IPS-18a (cell line): Measurements from ENCODE around the gene GDPGP1.
"Not testable (repeated sequence)": the region's sequence is repeated elsewhere in the genome, so short reads cannot be mapped to it uniquely, and the experiment has no call there.

Experiments used
- H3K27ac ChIP-seq: one replicate; pipeline ENCODE4 v1.5.1; 2013; ENCODE audit warnings: low read length
- H3K27me3 ChIP-seq: one replicate; pipeline ENCODE4 v1.6.1; 2013; ENCODE audit warnings: mild to moderate bottlenecking, low read length; ENCODE audit not compliant: control insufficient read depth, insufficient read depth
- H3K36me3 ChIP-seq: one replicate; pipeline ENCODE4 v1.6.1; 2013; ENCODE audit warnings: low read depth, low read length; ENCODE audit not compliant: control insufficient read depth
- H3K4me1 ChIP-seq: one replicate; pipeline ENCODE4 v1.6.1; 2013; ENCODE audit warnings: low read depth, low read length; ENCODE audit not compliant: control insufficient read depth
- H3K4me3 ChIP-seq: one replicate; pipeline ENCODE4 v1.5.1; 2013; ENCODE audit warnings: low read length
- H3K9ac ChIP-seq: one replicate; pipeline ENCODE4 v1.6.1; 2013; ENCODE audit warnings: mild to moderate bottlenecking, low read length, moderate library complexity
- H3K9me3 ChIP-seq: one replicate; pipeline ENCODE4 v1.6.1; 2013; ENCODE audit warnings: low read depth, low read length; ENCODE audit not compliant: control insufficient read depth

GDPGP1 gene

GRCh38 chr15:90234096-90234988 lies at the start of gene GDPGP1:
GDPGP1 (plus strand) TSS chr15:90234209; CDS start chr15:90240909, 6,700 bp downstream.
- H3K4me1 ChIP-seq: peaks cover 6% of the 10 kb centered on the region

GRCh38 chr15:90184786-90185704 lies 49.0 kb upstream of the GDPGP1 start:
- H3K4me1 ChIP-seq: no peaks in the 10 kb centered on the region
- H3K27ac ChIP-seq: no peak overlapping the region
- H3K9ac ChIP-seq: peak overlapping the region; percentile 6
- H3K4me3 ChIP-seq: peak overlapping the region; percentile 52
- H3K36me3 ChIP-seq: no peaks in the 10 kb centered on the region
- H3K27me3 ChIP-seq: no peaks in the 10 kb centered on the region
- no peaks in the 10 kb centered on the region for H3K9me3 ChIP-seq

More at GRCh38 chr15:90234096-90234988, at the start of gene GDPGP1:
- Histone ChIP-seq H3K9me3 (no peaks in the 10 kb centered on the region), H3K9ac (peak within 1 kb of the TSS; percentile 47), H3K36me3 (peaks cover 14% of the 10 kb centered on the region), H3K4me3 (peak within 1 kb of the TSS; percentile 61), H3K27ac (no peak within 1 kb of the TSS), H3K27me3 (no peaks in the 10 kb centered on the region)

GRCh38 chr15:90187257-90187868 lies 46.6 kb upstream of the GDPGP1 start:
- H3K27me3 ChIP-seq: no peaks in the 10 kb centered on the region
- no peaks in the 10 kb centered on the region for H3K4me1 ChIP-seq
- no peaks in the 10 kb centered on the region for H3K9me3 ChIP-seq
- H3K27ac ChIP-seq: no peak overlapping the region
- H3K9ac ChIP-seq: no peak overlapping the region
- no peaks in the 10 kb centered on the region for H3K36me3 ChIP-seq
- no peak overlapping the region for H3K4me3 ChIP-seq

- H3K9ac ChIP-seq, H3K9me3 ChIP-seq, H3K27me3 ChIP-seq, H3K4me3 ChIP-seq, H3K36me3 ChIP-seq, H3K4me1 ChIP-seq, H3K27ac ChIP-seq: not testable (repeated sequence)
Observed at GRCh38 chr15:90188065-90188464, 45.9 kb upstream of the GDPGP1 start.

- no peaks in the 10 kb centered on the region for H3K27me3 ChIP-seq
- no peak overlapping the region for H3K4me3 ChIP-seq
- H3K9ac ChIP-seq: no peak overlapping the region
- no peaks in the 10 kb centered on the region for H3K36me3 ChIP-seq
- no peaks in the 10 kb centered on the region for H3K4me1 ChIP-seq
- no peaks in the 10 kb centered on the region for H3K9me3 ChIP-seq
- no peak overlapping the region for H3K27ac ChIP-seq
Observed at GRCh38 chr15:90188914-90189748, 44.9 kb upstream of the GDPGP1 start.

GRCh38 chr15:90189781-90190467 lies 44.1 kb upstream of the GDPGP1 start:
- H3K4me1 ChIP-seq: no peaks in the 10 kb centered on the region
- H3K27me3 ChIP-seq: no peaks in the 10 kb centered on the region
- H3K4me3 ChIP-seq: no peak overlapping the region
- no peak overlapping the region for H3K27ac ChIP-seq
- no peak overlapping the region for H3K9ac ChIP-seq
- H3K9me3 ChIP-seq: no peaks in the 10 kb centered on the region
- H3K36me3 ChIP-seq: no peaks in the 10 kb centered on the region

- Histone ChIP-seq H3K9ac (no peak overlapping the region), H3K27ac (no peak overlapping the region), H3K36me3 (no peaks in the 10 kb centered on the region), H3K27me3 (no peaks in the 10 kb centered on the region), H3K4me1 (no peaks in the 10 kb centered on the region), H3K4me3 (no peak overlapping the region), H3K9me3 (no peaks in the 10 kb centered on the region)
Observed at GRCh38 chr15:90190606-90191343, 43.2 kb upstream of the GDPGP1 start.

- no peaks in the 10 kb centered on the region for H3K4me1 ChIP-seq
- H3K4me3 ChIP-seq: no peak overlapping the region
- H3K36me3 ChIP-seq: no peaks in the 10 kb centered on the region
- no peak overlapping the region for H3K27ac ChIP-seq
- H3K27me3 ChIP-seq: no peaks in the 10 kb centered on the region
- H3K9ac ChIP-seq: no peak overlapping the region
- no peaks in the 10 kb centered on the region for H3K9me3 ChIP-seq
Observed at GRCh38 chr15:90191344-90191687, 42.7 kb upstream of the GDPGP1 start.

GRCh38 chr15:90191794-90192509 lies 42.1 kb upstream of the GDPGP1 start:
- H3K27ac ChIP-seq: no peak overlapping the region
- H3K4me3 ChIP-seq: no peak overlapping the region
- no peaks in the 10 kb centered on the region for H3K27me3 ChIP-seq
- H3K9ac ChIP-seq: no peak overlapping the region
- H3K36me3 ChIP-seq: no peaks in the 10 kb centered on the region
- no peaks in the 10 kb centered on the region for H3K4me1 ChIP-seq
- H3K9me3 ChIP-seq: no peaks in the 10 kb centered on the region
